C4-2B (cell line): ENCODE data around the gene ARHGAP26.

Experiments
- H3K27ac ChIP-seq: fragments of 450-650 bp; 2 replicates; pipeline ENCODE4 v1.5.1; 2017
- ZFX ChIP-seq: fragments of 450-650 bp; IDR thresholded peaks from 2 replicates; pipeline ENCODE4 v1.6.1; 2017
- TF ChIP-seq, protein P1 (sequence below): fragments of 450-650 bp; conservative IDR thresholded peaks from 2 replicates; pipeline ENCODE4 v1.5.1; 2017; ENCODE audit warnings: mild to moderate bottlenecking

Gene ARHGAP26

DNA sequence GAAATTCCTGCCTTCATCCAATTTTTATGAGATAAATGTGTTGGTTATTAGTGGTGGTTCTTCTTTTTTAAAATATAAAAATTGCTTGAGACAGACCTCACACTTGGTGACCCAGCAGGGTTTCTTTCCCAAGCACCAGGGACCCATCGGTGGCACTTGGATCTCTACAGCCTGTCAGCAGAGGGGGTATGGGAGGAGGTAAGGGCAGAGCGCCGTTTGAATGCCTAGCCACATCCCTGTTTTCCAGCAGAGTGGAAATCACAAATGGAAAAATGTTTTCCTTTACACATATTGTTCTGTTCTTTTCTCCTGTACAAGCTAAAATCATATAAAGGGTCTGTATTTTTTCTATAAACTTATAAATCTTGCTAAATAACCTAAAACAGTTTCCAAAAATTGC, 385.3 kb downstream of the ARHGAP26 start:
- no peak overlapping the region for H3K27ac ChIP-seq
- TF ChIP-seq, protein P1, sequence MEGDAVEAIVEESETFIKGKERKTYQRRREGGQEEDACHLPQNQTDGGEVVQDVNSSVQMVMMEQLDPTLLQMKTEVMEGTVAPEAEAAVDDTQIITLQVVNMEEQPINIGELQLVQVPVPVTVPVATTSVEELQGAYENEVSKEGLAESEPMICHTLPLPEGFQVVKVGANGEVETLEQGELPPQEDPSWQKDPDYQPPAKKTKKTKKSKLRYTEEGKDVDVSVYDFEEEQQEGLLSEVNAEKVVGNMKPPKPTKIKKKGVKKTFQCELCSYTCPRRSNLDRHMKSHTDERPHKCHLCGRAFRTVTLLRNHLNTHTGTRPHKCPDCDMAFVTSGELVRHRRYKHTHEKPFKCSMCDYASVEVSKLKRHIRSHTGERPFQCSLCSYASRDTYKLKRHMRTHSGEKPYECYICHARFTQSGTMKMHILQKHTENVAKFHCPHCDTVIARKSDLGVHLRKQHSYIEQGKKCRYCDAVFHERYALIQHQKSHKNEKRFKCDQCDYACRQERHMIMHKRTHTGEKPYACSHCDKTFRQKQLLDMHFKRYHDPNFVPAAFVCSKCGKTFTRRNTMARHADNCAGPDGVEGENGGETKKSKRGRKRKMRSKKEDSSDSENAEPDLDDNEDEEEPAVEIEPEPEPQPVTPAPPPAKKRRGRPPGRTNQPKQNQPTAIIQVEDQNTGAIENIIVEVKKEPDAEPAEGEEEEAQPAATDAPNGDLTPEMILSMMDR = no peak
- no peak for TF ChIP-seq ZFX

DNA sequence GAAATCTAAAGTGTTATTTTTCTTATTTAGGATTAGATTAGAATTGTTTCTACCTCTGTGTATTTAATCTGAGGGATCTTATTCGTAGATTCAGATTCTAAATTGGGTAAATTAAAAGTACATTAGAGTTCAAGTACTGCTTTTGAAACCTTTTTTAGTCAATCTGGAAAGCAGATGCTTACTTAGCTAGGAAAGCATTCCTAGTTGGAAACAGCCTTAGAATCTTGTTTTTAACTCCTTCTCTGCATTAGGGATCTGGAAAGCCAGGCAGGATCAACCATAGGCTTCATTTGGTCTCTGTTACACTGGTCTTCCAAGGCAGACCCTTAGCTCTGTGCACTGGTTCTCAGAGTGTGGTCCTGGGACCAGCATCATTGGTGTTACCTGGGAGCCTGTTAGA, 385.9 kb downstream of the ARHGAP26 start:
- no peak overlapping the region for H3K27ac ChIP-seq
- TF ChIP-seq ZFX = no peak
- TF ChIP-seq, protein P1 = no peak

DNA sequence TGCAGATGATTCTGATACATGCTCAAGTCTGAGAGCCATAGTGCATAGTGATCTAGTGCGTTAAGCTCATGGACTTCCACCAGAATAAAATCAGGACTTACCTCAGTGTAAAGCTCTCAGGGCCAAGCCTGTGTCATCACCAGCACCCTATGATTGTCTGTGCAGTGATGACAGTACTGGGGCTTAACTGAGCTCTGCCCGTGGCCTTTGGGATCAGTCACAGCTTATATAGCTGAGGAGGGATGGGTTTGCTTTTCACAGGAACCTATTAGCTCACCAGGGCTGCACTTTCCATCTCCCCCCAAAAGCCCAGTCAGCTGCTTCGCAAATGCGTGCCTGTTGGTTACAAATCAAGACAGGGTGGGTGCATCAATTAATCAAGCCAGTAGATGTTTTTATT, 386.4 kb downstream of the ARHGAP26 start:
- TF ChIP-seq, protein P1 = no peak
- TF ChIP-seq ZFX = no peak

DNA sequence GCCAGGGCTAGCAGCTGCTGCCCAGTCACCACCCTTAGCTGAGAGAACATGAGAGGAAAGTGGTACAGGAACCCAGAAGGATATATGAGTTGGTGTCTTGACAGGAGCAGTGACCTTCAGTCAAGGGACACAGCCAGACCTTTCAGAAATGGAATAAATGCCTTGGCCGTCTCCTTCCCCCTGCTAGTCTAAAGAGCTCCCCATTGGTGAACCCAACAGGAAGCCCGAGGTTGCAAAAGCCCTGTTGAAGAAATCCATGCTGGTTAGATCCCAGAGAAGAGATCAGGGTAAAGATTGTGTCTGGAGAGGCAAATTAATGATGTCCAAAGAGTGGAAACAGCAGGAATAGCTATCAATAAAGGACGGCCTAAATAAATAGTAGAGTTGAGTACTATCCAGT, 388.9 kb downstream of the ARHGAP26 start:
- no peak overlapping the region for H3K27ac ChIP-seq
- TF ChIP-seq, protein P1 = no peak
- TF ChIP-seq ZFX = no peak

More for the DNA sequence above, 386.4 kb downstream of the ARHGAP26 start:
- H3K27ac ChIP-seq = no peak overlapping the region

DNA sequence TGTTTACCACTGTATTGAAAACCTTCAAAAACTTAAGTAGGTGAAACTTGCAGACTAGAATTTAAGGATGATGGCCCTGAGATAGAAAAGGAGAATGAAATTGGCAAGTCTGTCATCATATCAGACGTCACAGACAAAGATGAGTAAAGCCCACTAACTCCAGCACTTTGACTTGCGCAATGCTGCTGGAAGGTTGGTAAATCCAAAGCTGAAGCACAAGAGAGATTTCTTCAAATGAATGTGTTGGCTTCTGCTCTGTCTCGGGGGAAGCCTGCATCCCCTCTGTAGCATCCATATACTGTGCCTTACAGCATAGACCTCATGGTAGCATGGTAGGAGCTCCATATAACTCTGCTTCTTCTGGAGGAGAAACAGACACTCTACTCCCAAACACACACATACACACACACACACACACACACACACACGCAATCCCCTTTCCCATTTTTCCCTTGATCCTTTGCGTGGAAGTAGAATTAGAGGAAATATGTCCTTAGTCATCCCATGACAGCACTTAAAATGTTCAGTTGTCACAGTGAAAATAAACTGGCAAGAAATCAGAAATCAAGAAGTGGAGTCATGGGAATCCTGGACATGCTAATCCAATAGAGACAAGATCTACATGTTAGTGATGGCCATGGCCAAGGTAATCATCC, 391.8 kb downstream of the ARHGAP26 start:
- H3K27ac ChIP-seq = no peak overlapping the region
- TF ChIP-seq, protein P1 = no peak
- TF ChIP-seq ZFX = no peak

DNA sequence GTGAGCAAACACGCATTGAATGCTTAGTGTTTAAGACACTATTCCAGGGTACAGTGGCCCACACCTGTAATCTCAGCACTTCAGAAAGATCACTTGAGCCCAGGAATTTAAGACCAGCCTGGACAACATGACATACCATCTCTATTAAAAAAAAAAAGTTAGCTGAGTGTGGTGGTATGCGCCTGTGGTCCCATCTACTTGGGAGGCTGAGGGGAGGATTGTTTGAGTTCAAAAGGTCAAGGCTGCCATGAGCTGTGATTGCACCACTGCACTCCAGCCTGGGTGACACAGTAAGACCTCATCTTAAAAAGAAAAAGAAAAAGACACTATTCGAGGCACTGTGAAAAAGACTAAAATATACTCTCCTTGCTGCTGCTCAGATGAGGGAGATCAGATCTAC, 392.6 kb downstream of the ARHGAP26 start:
- H3K27ac ChIP-seq = no peak overlapping the region
- TF ChIP-seq ZFX = no peak
- TF ChIP-seq, protein P1 = no peak

DNA sequence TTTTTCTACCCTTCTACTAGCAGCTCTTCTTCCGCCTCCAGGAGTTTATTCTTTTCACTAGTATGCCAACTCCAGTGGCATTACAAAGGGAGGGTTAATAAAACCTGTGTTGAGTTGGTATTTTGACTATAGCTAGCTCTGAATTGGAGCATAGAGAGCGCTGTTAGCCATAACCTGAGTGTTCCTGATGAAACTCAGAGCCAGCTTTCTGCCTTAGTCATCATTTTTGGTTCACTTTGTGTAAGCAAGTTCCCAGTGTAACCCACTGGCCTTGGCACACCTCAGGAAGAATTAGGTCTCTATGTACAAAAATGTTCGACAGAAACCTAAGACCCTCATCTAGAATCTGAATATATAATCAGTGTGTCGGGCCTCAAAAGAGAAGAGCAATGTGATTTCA, 394.4 kb downstream of the ARHGAP26 start:
- TF ChIP-seq ZFX = no peak
- TF ChIP-seq, protein P1 = no peak
- H3K27ac ChIP-seq = no peak overlapping the region
